HCT116 (cell line): Measurements from ENCODE around the gene C1orf167. TPM values are rescaled to one million over a fixed set of nuclear protein-coding genes. Genes with fewer than 3 reads are reported as not detected.
A peak's percentile ranks its signal among the peaks of the same experiment; 100 is the strongest.

ENCODE experiments used
- ATAC-seq: fragments of 200-7000 bp; cut with Tn5 transposase; 2 replicates; pipeline ENCODE4 v1.9.1; 2020; ENCODE audit warnings: mild to moderate bottlenecking, moderate library complexity
- BruUV-seq: library from RNA; stranded (reverse); fragments of 400-500 nt; replicated peaks from 2 replicates; lab custom pipeline; 2021; lab: Mats Ljungman, UMichigan
- CTCF ChIA-PET: fragments of 300-600 bp; sonication (Branson Sonifier 250); formaldehyde crosslinking; loops from one replicate; lab custom pipeline; 2021; ENCODE audit warnings: antibody characterized with exemption; lab: Charles Lee
- POLR2A ChIA-PET: fragments of 300-600, 350-600 bp; sonication (Branson Sonifier 250); formaldehyde crosslinking; loops from one replicate; lab custom pipeline; 2021; ENCODE audit warnings: antibody characterized with exemption; lab: Charles Lee
- RAD21 ChIA-PET, 2 experiments: fragments of 300-600 bp; sonication (Branson Sonifier 250); formaldehyde crosslinking; loops; one replicate each; lab custom pipeline; 2023; ENCODE audit warnings: low total read pairs in 2 of 2; ENCODE audit not compliant: uncharacterized antibody in 2 of 2, unreplicated experiment in 2 of 2, low non-redundant PET in 1 of 2; lab: Charles Lee
- DNase-seq: peaks from one replicate; pipeline ENCODE4 v3.0.0-alpha.2; 2010; ENCODE audit warnings: low read depth, low spot score
- H2AFZ ChIP-seq: fragments of 200-600 bp; shearing (Covaris generic), sonication (generic); 2 replicates; pipeline ENCODE4 v1.6.1; 2017; ENCODE audit warnings: low read depth, mixed run types, mixed read lengths, antibody characterized with exemption, low read length; ENCODE audit not compliant: poor library complexity, severe bottlenecking
- H3K27ac ChIP-seq: 2 replicates; pipeline ENCODE4 v1.5.1; 2012; ENCODE audit warnings: low read depth, low read length
- H3K27me3 ChIP-seq: fragments of 200-600 bp; sonication (generic); 2 replicates; pipeline ENCODE4 v1.6.1; 2016; ENCODE audit warnings: mixed run types, low read length, mixed read lengths; ENCODE audit not compliant: insufficient read depth
- H3K36me3 ChIP-seq, 2 experiments: fragments of 200-500 bp in 1 of 2; fragments of 200-600 bp in 1 of 2; sonication (Bioruptor generic) in 1 of 2; sonication (generic) in 1 of 2; 2 replicates each; pipeline versions ENCODE4 v1.5.1 to v1.6.1; 2014 to 2016; ENCODE audit warnings: low read length in 2 of 2, inconsistent platforms in 1 of 2, mixed read lengths in 1 of 2, mixed run types in 1 of 2; ENCODE audit not compliant: insufficient read depth in 2 of 2, control insufficient read depth in 1 of 2
- H3K4me1 ChIP-seq, 2 experiments: fragments of 200-600 bp in 1 of 2; sonication (generic) in 1 of 2; 2 replicates each; pipeline versions ENCODE4 v1.5.1 to v1.6.1; 2012 to 2017; ENCODE audit warnings: low read length in 2 of 2, inconsistent platforms in 1 of 2, mild to moderate bottlenecking in 1 of 2, mixed read lengths in 1 of 2, mixed run types in 1 of 2, moderate library complexity in 1 of 2; ENCODE audit not compliant: insufficient read depth in 2 of 2, control insufficient read depth in 1 of 2
- H3K4me2 ChIP-seq: fragments of 200-600 bp; sonication (generic); 2 replicates; pipeline ENCODE4 v1.6.1; 2017; ENCODE audit warnings: mixed run types, low read length, mixed read lengths
- H3K4me3 ChIP-seq, 2 experiments: fragments of 200-600 bp in 1 of 2; sonication (generic) in 1 of 2; replicated peaks in 1 of 2; 2 replicates each; pipeline ENCODE4 v1.5.1; 2011 to 2016; ENCODE audit warnings: low read length in 2 of 2, control low read depth in 1 of 2, low read depth in 1 of 2, mild to moderate bottlenecking in 1 of 2, mixed read lengths in 1 of 2, mixed run types in 1 of 2
- H3K79me2 ChIP-seq: fragments of 200-600 bp; sonication (generic); 2 replicates; pipeline ENCODE4 v1.6.1; 2017; ENCODE audit warnings: mild to moderate bottlenecking, mixed run types, low read length, moderate library complexity, mixed read lengths; ENCODE audit not compliant: insufficient read depth
- H3K9ac ChIP-seq: fragments of 200-600 bp; sonication (generic); 2 replicates; pipeline ENCODE4 v1.6.1; 2016; ENCODE audit warnings: low read length, mixed read lengths
- H3K9me2 ChIP-seq: fragments of 200-600 bp; sonication (generic), shearing (Covaris generic); 2 replicates; pipeline ENCODE4 v1.6.1; 2017; ENCODE audit warnings: mixed run types, mild to moderate bottlenecking, moderate library complexity; ENCODE audit not compliant: insufficient read depth
- H3K9me3 ChIP-seq, 2 experiments: fragments of 200-500 bp in 1 of 2; fragments of 200-600 bp in 1 of 2; sonication (Bioruptor generic) in 1 of 2; sonication (generic) in 1 of 2; 2 replicates each; pipeline ENCODE4 v1.6.1; 2014 to 2017; ENCODE audit warnings: low read length in 2 of 2, mixed read lengths in 2 of 2, inconsistent platforms in 1 of 2, low read depth in 1 of 2, mild to moderate bottlenecking in 1 of 2, mixed run types in 1 of 2, moderate library complexity in 1 of 2; ENCODE audit not compliant: control insufficient read depth in 1 of 2, insufficient read depth in 1 of 2
- H4K20me1 ChIP-seq: fragments of 200-600 bp; sonication (generic), shearing (Covaris generic); 2 replicates; pipeline ENCODE4 v1.6.1; 2017; ENCODE audit warnings: mixed run types, mild to moderate bottlenecking, moderate library complexity; ENCODE audit not compliant: insufficient read depth
- ATF3 ChIP-seq: IDR thresholded peaks from 2 replicates; pipeline ENCODE4 v1.6.1; 2012
- CBX3 ChIP-seq: IDR thresholded peaks from 2 replicates; pipeline ENCODE4 v1.6.1; 2012; ENCODE audit warnings: low read depth
- CEBPB ChIP-seq: IDR thresholded peaks from 2 replicates; pipeline ENCODE4 v1.6.1; 2012; ENCODE audit warnings: low read depth
- CTCF ChIP-seq, 3 experiments: fragments of 200-600 bp in 1 of 3; sonication (generic) in 1 of 3; IDR thresholded peaks in 2 of 3; conservative IDR thresholded peaks in 1 of 3; 2 replicates each; pipeline ENCODE4 v1.5.1; 2012 to 2017; ENCODE audit warnings: low read depth in 2 of 3, low read length in 2 of 3, antibody characterized with exemption in 1 of 3, borderline replicate concordance in 1 of 3, control low read depth in 1 of 3, mild to moderate bottlenecking in 1 of 3, mixed read lengths in 1 of 3, mixed run types in 1 of 3, moderate library complexity in 1 of 3; ENCODE audit not compliant: insufficient read depth in 1 of 3
- EGR1 ChIP-seq: IDR thresholded peaks from 2 replicates; pipeline ENCODE4 v1.6.1; 2012; ENCODE audit warnings: low read depth
- EZH2 ChIP-seq: fragments of 200-600 bp; sonication (generic); IDR thresholded peaks from 2 replicates; pipeline ENCODE4 v1.6.1; 2017; ENCODE audit warnings: antibody characterized with exemption, mixed run types
- JUND ChIP-seq: IDR thresholded peaks from 2 replicates; pipeline ENCODE4 v1.6.1; 2012
- MAX ChIP-seq: IDR thresholded peaks from 2 replicates; pipeline ENCODE4 v1.6.1; 2012
- POLR2A ChIP-seq: IDR thresholded peaks from 2 replicates; pipeline ENCODE4 v1.7.0; 2011; ENCODE audit warnings: borderline replicate concordance; ENCODE audit not compliant: insufficient read depth, insufficient read length; ENCODE audit errors: extremely low read depth
- POLR2AphosphoS5 ChIP-seq: IDR thresholded peaks from 2 replicates; pipeline ENCODE4 v1.6.1; 2011; ENCODE audit warnings: mild to moderate bottlenecking, low read depth, low read length, moderate library complexity
- RAD21 ChIP-seq: IDR thresholded peaks from 2 replicates; pipeline ENCODE4 v1.6.1; 2012; ENCODE audit warnings: low read depth, mild to moderate bottlenecking
- SIN3A ChIP-seq: IDR thresholded peaks from 2 replicates; pipeline ENCODE4 v1.6.1; 2012; ENCODE audit warnings: low read depth
- SP1 ChIP-seq: IDR thresholded peaks from 2 replicates; pipeline ENCODE4 v1.6.1; 2012; ENCODE audit warnings: low read depth
- TCF7L2 ChIP-seq: IDR thresholded peaks from 2 replicates; pipeline ENCODE4 v1.7.0; 2011; ENCODE audit warnings: borderline replicate concordance, inconsistent platforms; ENCODE audit not compliant: insufficient read depth, insufficient read length; ENCODE audit errors: extremely low read depth
- ZFX ChIP-seq: fragments of 450-650 bp; IDR thresholded peaks from 2 replicates; pipeline ENCODE4 v1.6.1; 2017
- ZNF274 ChIP-seq: fragments of 200-500 bp; sonication (Bioruptor generic); IDR thresholded peaks from 2 replicates; pipeline ENCODE4 v1.6.1; 2014; ENCODE audit warnings: mild to moderate bottlenecking, low read depth, low read length, inconsistent platforms
- intact Hi-C: fragments of 100-400 bp; cut with micrococcal nuclease; formaldehyde crosslinking; loops from 2 replicates; pipeline ENCODE4 v1.10.0; 2022
- total RNA-seq: library from RNA; stranded (reverse); gene quantifications from one replicate; pipeline ENCODE4 v1.2.1, GENCODE V29; 2021; ENCODE audit not compliant: unreplicated experiment

The C1orf167 gene
- total RNA-seq, 1 experiment from 2014 or later, result 0.12 TPM

GRCh38 chr1:11749203-11749689 is 12.7 kb upstream of the C1orf167 start:
- H3K9me3 ChIP-seq, result no peaks in the 10 kb centered on the region
- CTCF ChIA-PET, result interaction anchor here (0.6 kb wide), 1 partner anchor 86 kb away, joined by 3 read pairs; no protein-coding TSS in a partner anchor
- H3K36me3 ChIP-seq, result peaks cover 0 to 5% of the 10 kb centered on the region in 2 experiments; a peak in 1 of 4 replicates
- H3K4me2 ChIP-seq, result 0 out of 2 replicates have a peak overlapping the region, but pooled peaks have one; percentile 9
- H4K20me1 ChIP-seq, result no peaks in the 10 kb centered on the region
- H3K27ac ChIP-seq, result no peak overlapping the region
- POLR2A ChIA-PET, result no interaction called here
- BruUV-seq, result no TSS peak
- no peak overlapping the region for H2AFZ ChIP-seq
- H3K9ac ChIP-seq, result no peak overlapping the region
- intact Hi-C loops, result no loop called here
- H3K27me3 ChIP-seq, result no peaks in the 10 kb centered on the region
- H3K4me3 ChIP-seq, result no peak overlapping the region
- RAD21 ChIA-PET, result no interaction called here
- H3K9me2 ChIP-seq, result no peaks in the 10 kb centered on the region
- peak; percentile 94 for ATAC-seq
- TF ChIP-seq CBX3, result no peak
- no peak for TF ChIP-seq TCF7L2
- no peak for TF ChIP-seq ZNF274
- no peak for TF ChIP-seq ATF3
- TF ChIP-seq RAD21, result peak; percentile 81
- TF ChIP-seq MAX, result no peak
- TF ChIP-seq EGR1, result no peak
- peak; percentile 48 to 64 (median 58); a peak in 5 of 6 replicates for TF ChIP-seq CTCF (IDR thresholded peaks at IDR 0.05 in 2 of 3, conservative IDR thresholded peaks at IDR 0.05 in 1 of 3; ENCODE audit: borderline replicate concordance in 1 of 3, insufficient read depth in 1 of 3, low read depth in 2 of 3, low read length in 2 of 3)
- TF ChIP-seq POLR2A, result no peak
- no peak for TF ChIP-seq POLR2AphosphoS5
- no peak for TF ChIP-seq SP1
- no peak for TF ChIP-seq JUND
- TF ChIP-seq CEBPB, result no peak
- no peak for TF ChIP-seq ZFX
- no peak for TF ChIP-seq SIN3A
- TF ChIP-seq EZH2, result no peak
- DNase-seq, result peak; percentile 26
- H3K4me1 ChIP-seq, result peaks cover 0 to 7% of the 10 kb centered on the region in 2 experiments; a peak in 3 of 4 replicates
- no peaks in the 10 kb centered on the region for H3K79me2 ChIP-seq
